NCI-H2171 (cell line): ENCODE measurements around the gene KCNQ1OT1.

Experiments used
- DNase-seq: peaks from one replicate; lab custom pipeline; 2025; lab: John Stamatoyannopoulos, UW

KCNQ1OT1 gene

GRCh38 chr11:2582351-2582945, 117.3 kb downstream of the KCNQ1OT1 start:
- no peak for DNase-seq

DNA sequence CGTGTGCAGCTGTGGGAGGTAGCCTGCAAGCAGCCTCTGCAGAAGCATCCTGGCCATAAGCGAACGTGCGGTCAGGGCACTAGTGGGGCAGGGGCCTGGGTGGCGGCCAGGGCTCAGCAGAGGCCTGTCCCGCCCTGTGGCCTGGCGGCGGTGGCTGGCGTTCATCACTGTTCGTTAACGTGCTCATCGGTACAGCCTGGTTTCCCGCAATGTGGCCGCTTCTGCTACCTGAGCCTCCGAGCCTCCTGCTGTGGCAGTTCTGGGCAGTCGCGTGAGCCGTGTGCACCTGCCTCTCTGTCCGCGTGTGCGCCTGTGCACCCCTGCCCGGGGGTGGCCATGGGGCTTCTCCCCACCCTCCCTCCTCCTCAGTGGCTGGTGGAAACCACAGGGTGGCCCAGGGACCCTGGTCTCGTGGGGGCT, 117.9 kb downstream of the KCNQ1OT1 start:
- DNase-seq, result no peak

- no peak for DNase-seq
Observed at GRCh38 chr11:2581151-2581930, 118.5 kb downstream of the KCNQ1OT1 start.

DNA sequence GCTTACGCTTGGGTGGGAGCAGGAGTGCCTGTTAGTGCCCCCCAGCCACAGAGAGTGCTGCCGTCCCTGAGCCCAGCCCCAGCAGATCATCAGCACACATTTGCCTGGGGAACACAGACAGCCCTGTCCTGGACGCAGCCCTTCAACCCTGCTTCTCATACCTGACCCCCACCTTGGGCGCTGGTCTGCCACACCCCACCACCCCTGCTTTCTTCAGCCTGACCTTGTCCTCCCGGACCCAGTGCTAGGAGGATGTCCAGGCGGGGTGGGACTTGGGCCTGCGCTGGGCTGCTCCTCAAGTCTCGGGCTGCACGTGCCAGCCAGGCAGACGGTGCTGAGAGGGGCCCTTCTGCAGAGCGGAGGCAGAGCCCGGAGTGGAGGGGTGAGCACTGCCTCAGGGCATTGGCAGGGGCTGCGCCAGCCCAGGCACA, 119.2 kb downstream of the KCNQ1OT1 start:
- DNase-seq, result no peak

GRCh38 chr11:2580061-2580421, 119.8 kb downstream of the KCNQ1OT1 start:
- no peak for DNase-seq

DNA sequence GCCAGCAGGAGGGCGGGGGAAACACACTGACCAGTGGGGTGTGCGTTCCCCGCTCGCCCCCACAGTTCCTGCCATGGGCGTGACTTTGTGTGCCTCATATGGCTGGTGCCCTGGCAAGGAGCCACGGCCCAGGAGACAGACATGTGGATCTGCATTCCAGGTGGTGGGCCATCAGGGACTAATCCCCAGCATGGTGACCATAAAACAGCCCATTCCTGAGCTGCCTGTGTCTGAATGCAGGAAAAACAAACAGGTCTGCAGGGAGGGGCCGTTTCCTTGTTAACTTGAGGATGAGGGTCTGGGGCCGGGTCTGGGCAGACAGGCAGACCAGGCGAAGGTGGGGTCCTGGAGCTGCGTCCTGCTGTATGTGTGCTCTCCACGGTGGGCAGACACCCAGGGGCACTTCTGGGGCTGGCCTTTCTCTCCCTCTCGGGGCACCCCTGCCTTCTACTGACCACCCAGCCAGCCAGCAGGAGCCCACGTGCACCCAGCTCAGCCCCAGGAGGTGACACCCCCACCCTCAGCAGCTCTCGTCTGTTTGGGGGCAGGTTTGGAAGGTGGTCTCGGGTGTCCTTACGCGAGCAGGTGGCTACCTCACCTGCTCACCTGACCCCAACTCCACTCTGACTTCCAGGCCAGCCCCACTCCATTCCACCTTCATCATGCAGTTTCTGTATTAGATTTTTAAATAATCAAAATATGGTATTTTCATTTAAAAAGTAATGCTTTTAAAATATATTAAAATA, 120.3 kb downstream of the KCNQ1OT1 start:
- no peak for DNase-seq

DNA sequence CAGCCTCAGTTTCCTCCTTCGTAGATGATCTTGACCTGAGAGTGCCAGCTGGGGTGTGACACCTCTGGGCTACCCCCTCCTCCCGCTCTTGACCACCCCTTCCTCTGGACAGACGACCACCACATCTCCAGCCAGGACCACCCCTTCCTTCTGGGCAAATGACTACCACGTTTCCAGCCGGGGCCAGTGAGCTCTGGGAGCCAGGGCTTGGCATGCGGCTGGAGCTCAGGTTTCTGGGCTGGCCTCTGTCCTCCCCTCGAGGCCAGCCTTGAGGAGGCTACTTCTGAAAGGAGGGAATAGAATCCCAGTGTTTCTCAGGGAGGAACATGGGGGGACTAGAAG, 120.9 kb downstream of the KCNQ1OT1 start:
- DNase-seq, result no peak

DNA sequence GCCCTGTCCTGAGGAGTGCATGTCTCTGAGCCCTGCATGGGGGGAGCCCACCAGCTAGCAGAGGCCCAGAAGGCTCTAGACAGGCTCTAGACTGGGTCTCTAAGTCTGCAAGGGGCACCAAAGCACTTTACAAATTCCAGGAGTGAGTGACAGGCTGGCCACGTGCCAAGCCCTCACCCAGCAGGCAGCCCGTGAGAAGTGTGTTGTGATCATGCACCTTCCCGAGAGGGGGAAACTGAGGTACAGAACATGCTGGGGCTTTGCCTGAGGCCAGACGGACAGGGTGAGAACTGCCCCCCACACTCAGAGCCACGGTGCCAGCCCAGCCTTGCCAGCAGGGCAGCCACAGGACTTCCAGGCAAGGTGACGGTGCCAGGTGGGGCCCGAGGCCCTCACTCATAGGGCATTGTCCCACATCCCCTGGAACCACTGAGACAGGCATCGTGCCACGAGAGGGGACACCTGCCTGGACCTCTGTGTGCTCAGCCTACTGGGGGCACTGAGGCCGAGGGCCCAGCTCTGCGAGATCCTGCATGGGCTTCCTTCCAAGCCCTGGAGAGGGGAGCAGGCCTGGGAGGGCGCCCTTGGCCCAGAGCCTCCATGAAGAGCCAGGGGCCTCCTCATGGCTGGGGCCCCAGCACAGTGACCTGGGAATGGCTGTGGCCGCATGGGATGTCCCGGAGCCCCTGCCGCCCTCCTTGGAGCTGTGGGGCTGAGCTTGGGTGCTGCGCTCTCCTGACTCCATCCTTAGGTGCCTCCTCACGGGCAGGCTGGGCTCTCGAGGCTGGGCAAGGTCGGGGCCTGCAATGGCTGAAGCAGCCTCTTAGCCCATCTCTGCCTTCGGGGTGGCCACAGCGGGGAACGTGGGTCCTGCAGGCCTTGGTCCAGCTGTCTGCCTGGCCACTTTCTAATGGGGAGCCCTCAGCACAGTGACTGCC, 121.5 kb downstream of the KCNQ1OT1 start:
- no peak for DNase-seq

DNA sequence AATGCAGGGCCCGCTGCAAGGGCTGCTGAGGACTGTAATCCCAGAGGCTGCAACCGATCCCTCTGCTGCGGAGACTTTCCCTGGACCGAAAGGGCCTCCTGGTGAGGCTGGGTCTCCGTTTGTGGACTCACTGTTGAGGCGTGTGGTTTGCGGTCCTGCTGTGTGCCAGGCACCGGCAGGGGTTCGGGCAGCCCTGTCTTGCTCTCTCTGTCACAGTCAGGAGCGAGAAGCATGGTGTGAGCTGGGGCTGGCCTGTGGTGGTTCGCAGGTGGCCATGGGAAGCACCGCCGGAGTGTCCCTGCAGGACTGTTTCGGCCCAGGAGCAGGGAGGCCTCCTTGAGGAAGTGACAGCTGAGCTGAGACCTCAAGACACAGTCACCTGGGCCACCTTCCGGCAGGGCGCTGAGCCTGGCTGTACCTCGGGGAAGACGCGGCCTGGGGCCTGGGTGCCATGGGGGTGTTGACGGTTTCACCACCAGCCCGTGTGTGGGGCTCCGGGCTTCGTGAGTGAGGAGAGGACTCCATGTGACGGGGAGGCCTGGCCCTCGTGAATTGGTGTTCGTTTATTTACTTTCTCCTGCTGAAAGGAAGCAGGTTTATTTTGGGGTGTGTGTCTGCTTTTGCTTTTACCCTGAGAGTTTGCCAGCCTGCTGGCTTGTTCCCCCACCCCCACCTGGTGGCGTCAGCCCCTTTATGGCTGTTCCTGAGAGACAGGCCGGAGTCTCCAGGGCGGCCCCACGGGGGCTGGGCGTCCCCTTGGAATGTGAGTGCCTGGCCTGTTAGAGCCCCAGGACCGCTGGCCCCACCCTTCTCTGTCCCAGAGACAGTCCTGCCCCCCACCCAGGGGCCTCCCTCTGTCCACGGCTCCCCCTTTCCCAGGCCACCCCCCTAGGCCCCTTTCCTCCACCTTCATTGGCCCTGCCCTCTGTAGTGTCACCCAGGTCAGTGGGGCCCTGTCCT, 122.5 kb downstream of the KCNQ1OT1 start:
- DNase-seq, result no peak

DNA sequence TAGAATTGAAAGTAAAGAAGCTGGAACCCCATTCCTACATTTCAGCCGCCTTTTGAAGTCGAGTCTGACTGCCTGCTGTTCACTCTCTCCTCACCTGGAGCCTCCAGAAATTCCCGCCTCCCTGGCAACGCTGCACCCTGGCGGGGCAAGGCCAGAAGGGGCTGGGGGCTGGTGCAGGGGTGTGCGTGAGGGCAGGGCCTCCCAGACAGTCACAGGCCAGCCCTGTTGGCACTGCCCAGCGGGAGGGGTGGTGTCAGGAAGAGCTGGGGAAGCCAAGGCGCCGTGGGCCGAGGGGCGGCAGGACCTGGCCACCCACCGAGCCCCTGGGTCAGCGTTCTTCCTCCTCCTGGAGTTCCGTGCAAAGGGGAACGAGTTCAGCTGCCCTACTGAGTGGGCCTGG, 123.2 kb downstream of the KCNQ1OT1 start:
- DNase-seq, result no peak

DNA sequence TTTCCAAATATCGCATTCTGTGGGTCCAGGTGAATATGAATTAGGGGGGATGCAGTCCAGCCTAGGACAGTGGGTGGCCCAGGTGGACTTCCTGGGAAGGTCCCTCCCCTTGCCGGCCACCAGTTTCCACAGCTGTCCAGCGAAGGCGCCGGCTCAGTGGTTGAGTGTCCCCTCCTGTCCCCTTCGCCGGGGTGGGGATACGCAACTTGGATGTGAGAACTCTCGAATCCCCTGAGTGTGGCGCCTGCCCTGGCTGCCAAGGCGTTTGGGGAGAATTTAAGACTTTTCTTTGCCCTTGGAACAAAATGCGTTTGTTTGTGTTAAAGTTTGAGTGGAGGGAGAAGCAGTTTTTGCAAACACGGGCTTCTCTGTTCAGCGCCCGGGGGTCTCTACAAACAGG, 123.7 kb downstream of the KCNQ1OT1 start:
- no peak for DNase-seq

DNA sequence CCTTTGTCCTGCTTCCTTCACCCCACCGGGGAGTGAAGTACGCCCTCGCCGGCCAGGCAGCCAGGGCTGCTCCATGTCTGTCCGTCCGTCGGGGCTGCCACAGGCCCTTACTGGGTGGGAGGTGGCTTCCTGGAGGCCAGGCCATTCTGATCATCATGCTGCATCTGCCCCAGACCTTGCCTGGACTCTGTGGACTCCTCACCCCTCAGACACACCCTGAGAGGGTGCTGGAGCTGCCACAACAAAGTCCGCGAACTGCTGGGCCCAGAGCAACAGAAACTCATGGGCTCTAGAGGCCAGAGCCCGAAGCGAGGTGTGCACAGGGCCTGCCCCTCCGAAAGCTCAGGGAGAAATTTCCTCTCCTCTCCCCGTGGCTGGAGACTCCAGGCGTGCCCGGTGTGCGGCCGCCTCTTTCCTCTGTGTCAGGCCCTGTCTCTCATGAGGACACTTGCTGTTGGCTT, 124.2 kb downstream of the KCNQ1OT1 start:
- no peak for DNase-seq

DNA sequence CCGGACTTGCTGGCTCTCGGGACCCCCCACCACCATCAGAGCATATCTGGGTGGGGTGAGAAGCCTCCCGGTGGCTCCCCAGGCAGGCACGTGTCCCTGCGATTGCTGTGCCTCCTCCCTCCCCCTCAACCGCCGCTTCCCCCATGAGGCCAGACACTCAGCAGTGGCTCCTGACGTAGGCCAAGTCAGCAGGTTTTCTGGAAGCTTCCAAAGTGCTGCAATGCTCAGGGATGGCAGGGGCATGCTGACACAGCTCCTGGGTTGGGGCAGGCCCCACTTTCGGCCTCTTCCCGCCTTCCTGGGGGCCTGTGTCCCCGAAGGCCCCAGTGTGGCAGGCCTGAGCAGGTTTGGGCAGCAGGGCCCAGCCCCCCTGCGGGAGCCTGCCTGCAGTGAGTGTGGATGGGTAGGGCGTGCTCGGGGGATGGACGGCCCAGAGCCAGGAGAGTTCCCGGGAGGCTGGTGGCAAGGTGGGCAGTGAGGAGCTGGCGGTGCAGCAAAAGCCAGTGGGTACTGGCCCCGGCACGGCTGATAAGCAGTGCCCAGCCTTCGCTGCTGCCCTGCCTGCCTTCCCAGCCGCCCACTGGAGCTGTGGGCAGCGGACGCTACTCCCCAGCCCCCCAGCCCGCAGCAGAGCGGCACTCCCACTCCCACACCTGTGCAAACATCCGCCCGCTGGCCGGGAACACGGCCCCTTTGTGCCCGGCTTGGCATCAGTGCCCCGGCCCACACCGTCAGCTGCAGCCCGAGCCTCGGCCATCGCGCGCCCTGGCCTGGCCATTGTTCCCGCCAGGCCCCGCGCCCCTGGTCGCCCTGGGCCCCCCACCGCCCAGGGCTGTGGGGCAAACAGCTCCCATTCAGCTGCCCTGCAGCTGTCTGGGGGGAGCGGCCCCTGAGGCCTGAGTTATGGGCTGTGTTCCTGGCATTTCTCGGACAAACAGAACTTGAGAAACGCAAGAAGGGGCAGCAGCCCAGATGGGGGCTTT, 125.0 kb downstream of the KCNQ1OT1 start:
- no peak for DNase-seq

DNA sequence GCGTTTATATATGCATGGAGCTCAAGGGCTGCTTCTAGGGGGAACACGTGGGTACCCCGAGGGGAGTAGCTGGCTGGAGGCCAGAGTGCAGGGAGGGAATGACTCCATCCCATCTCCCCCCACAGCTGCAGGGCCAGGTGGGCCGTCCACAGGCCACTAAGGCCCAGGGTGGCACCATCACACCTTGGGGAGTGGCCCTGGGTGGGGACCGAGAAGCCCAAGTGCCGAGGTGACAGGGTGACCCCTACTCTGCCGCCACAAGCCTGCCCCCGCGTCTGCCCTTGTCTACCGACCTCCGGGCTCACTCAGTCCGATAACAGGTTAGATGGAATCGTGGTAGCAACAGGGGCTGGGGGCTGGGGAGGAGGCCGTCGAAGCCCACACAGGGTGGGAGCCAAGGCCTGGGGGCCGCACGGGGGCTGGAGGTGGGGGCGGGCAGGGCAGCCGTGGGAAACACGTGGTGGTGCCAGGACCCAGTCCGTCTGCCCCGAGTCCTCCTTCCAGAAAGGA, 125.7 kb downstream of the KCNQ1OT1 start:
- no peak for DNase-seq

GRCh38 chr11:2573240-2574042, 126.4 kb downstream of the KCNQ1OT1 start:
- DNase-seq, result no peak

DNA sequence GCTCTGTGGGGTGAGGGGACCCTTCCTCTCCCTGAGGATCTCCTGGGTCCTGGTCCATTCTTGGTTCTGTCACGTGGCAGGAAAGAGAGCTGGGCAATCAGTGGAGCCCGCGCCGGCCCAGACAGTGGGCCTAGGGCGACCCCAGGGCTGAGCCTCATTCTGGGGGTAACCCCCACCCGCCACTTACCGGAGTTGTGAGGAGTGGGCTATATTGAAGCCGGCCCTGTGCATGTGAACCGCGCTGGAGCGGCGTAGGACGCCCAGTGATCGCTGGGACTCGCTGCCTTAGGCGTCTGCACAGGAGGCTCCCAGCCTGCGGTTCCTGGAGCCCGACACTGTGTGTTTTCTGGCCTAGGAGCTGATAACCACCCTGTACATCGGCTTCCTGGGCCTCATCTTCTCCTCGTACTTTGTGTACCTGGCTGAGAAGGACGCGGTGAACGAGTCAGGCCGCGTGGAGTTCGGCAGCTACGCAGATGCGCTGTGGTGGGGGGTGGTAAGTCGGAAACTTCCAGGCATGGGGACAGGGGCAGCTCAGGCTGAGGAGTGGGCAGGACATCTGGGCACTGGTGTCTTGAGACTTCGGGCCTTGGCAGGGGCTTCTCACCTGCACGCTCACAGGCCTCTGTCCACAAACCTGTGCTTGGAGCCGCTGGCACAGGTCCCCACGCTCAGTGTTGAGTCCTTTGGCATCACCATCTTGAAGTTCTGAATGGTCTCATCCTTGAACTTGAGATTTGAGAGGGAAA, 127.1 kb downstream of the KCNQ1OT1 start:
- no peak for DNase-seq

DNA sequence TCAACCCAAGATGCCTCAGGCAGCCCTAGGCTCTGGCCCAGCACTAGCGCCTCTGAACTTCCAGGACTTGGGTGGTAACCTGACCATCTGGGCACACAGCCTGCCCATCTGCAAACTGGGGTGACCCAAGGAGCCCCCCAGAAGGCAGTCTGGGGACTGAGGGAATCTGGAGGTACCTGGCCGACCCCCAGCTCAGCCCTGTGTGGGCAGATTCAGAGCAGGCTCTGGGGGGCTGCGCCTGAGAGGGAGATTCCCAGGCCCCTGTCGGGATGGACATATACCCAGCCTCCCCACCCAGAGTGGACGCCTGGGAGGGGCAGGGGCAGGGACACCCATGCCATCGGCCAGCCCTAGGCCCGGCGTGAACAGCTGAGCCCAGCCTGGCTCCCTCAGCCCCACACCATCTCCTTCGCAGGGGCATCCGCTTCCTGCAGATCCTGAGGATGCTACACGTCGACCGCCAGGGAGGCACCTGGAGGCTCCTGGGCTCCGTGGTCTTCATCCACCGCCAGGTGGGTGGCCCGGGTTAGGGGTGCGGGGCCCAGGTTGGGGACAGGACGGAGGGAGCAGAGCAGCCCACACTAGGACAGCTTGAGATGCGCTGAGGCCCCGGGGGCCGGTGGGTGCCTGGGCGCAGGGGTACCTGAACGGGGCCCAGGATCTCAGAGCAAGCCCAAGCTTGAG, 128.1 kb downstream of the KCNQ1OT1 start:
- DNase-seq, result no peak
